Neural cell (in vitro differentiated cells): ENCODE results near the gene EPHA2. TPM values are rescaled to one million over a fixed set of nuclear protein-coding genes. Genes with fewer than 3 reads are reported as not detected.

ENCODE experiments used
- H2AFZ ChIP-seq: fragments of 200-600, 300-800 bp; sonication (generic), shearing (Covaris generic); 2 replicates; pipeline ENCODE4 v1.6.0; 2014; ENCODE audit warnings: low read depth, mild to moderate bottlenecking, antibody characterized with exemption, low read length, moderate library complexity
- H3F3A ChIP-seq: fragments of 200-600 bp; shearing (Covaris generic); 2 replicates; pipeline ENCODE4 v1.6.1; 2016; ENCODE audit warnings: mild to moderate bottlenecking, moderate library complexity, mixed read lengths, antibody characterized with exemption, low read length; ENCODE audit not compliant: insufficient read depth, poor library complexity, severe bottlenecking
- H3K27ac ChIP-seq: fragments of 200-600, 300-800 bp; sonication (generic), shearing (Covaris generic); 2 replicates; pipeline ENCODE4 v1.5.1; 2014; ENCODE audit warnings: mild to moderate bottlenecking, low read length, moderate library complexity
- H3K27me3 ChIP-seq: fragments of 300-800, 200-600 bp; sonication (generic), shearing (Covaris generic); 2 replicates; pipeline ENCODE4 v1.6.0; 2014; ENCODE audit warnings: mild to moderate bottlenecking, low read depth, low read length, moderate library complexity; ENCODE audit not compliant: insufficient read depth
- H3K36me3 ChIP-seq: fragments of 300-800, 200-600 bp; sonication (generic), shearing (Covaris generic); 2 replicates; pipeline ENCODE4 v1.5.1; 2014; ENCODE audit warnings: mild to moderate bottlenecking, antibody characterized with exemption, low read length, moderate library complexity; ENCODE audit not compliant: insufficient read depth
- H3K4me2 ChIP-seq: fragments of 300-800, 200-600 bp; sonication (generic), shearing (Covaris generic); 2 replicates; pipeline ENCODE4 v1.6.0; 2014; ENCODE audit warnings: mild to moderate bottlenecking, low read length
- H3K4me3 ChIP-seq: fragments of 300-800, 200-600 bp; sonication (generic), shearing (Covaris generic); 2 replicates; pipeline ENCODE4 v1.5.1; 2014; ENCODE audit warnings: mild to moderate bottlenecking, low read length, moderate library complexity
- H3K79me2 ChIP-seq: fragments of 200-600 bp; shearing (Covaris generic); replicated peaks from 2 replicates; pipeline ENCODE4 v1.6.0; 2014; ENCODE audit warnings: mild to moderate bottlenecking, low read length, moderate library complexity; ENCODE audit not compliant: insufficient read depth
- H3K9ac ChIP-seq: fragments of 300-800, 200-600 bp; sonication (generic), shearing (Covaris generic); 2 replicates; pipeline ENCODE4 v1.6.1; 2016; ENCODE audit warnings: mild to moderate bottlenecking, low read length, mixed read lengths
- H3K9me2 ChIP-seq: fragments of 200-600 bp; shearing (Covaris generic); 2 replicates; pipeline ENCODE4 v1.6.1; 2016; ENCODE audit warnings: mild to moderate bottlenecking, low read length, mixed read lengths; ENCODE audit not compliant: insufficient read depth
- H3K9me3 ChIP-seq: fragments of 200-600, 300-800 bp; sonication (generic), shearing (Covaris generic); 2 replicates; pipeline ENCODE4 v1.6.1; 2016; ENCODE audit warnings: mild to moderate bottlenecking, mixed run types, low read length, moderate library complexity, mixed read lengths
- H4K20me1 ChIP-seq: fragments of 200-600 bp; shearing (Covaris generic); 2 replicates; pipeline ENCODE4 v1.6.1; 2016; ENCODE audit warnings: mild to moderate bottlenecking, mixed run types; ENCODE audit not compliant: insufficient read depth
- CTCF ChIP-seq: fragments of 450-650 bp; IDR thresholded peaks from 2 replicates; pipeline ENCODE4 v1.5.1; 2014; ENCODE audit warnings: antibody characterized with exemption, mild to moderate bottlenecking, moderate library complexity; ENCODE audit not compliant: poor library complexity, severe bottlenecking
- EP300 ChIP-seq: fragments of 450-650 bp; conservative IDR thresholded peaks from 2 replicates; pipeline ENCODE4 v1.6.1; 2014; ENCODE audit warnings: antibody characterized with exemption, mild to moderate bottlenecking, moderate library complexity; ENCODE audit not compliant: poor library complexity, severe bottlenecking
- EZH2 ChIP-seq: fragments of 200-600, 300-800 bp; shearing (Covaris generic), sonication (generic); IDR thresholded peaks from 2 replicates; pipeline ENCODE4 v1.6.1; 2014; ENCODE audit warnings: antibody characterized with exemption, low read length, borderline replicate concordance, mild to moderate bottlenecking; ENCODE audit not compliant: insufficient read depth, poor library complexity, severe bottlenecking
- MXI1 ChIP-seq: fragments of 450-650 bp; conservative IDR thresholded peaks from 2 replicates; pipeline ENCODE4 v1.6.1; 2014; ENCODE audit warnings: antibody characterized with exemption, mild to moderate bottlenecking; ENCODE audit not compliant: poor library complexity, severe bottlenecking
- POLR2AphosphoS5 ChIP-seq: IDR thresholded peaks from 2 replicates; pipeline ENCODE4 v1.6.1; 2012
- RAD21 ChIP-seq: fragments of 450-650 bp; conservative IDR thresholded peaks from 2 replicates; pipeline ENCODE4 v1.6.1; 2014; ENCODE audit warnings: antibody characterized with exemption, mild to moderate bottlenecking, moderate library complexity
- REST ChIP-seq: IDR thresholded peaks from 2 replicates; pipeline ENCODE4 v1.6.1; 2012; ENCODE audit warnings: borderline replicate concordance
- SMC3 ChIP-seq: fragments of 450-650 bp; conservative IDR thresholded peaks from 2 replicates; pipeline ENCODE4 v1.6.1; 2014; ENCODE audit warnings: antibody characterized with exemption, mild to moderate bottlenecking, moderate library complexity; ENCODE audit not compliant: poor library complexity
- TAF1 ChIP-seq: IDR thresholded peaks from 2 replicates; pipeline ENCODE4 v1.6.1; 2012; ENCODE audit warnings: low read depth
- polyA plus RNA-seq: library from polyadenylated mRNA; depleted of rRNA; stranded (reverse); fragments of >200 nt; gene quantifications from 2 replicates; pipeline ENCODE4 v1.2.3, GENCODE V29; 2014

The EPHA2 gene
- polyA plus RNA-seq, 1 donor from 2014 or later: 0.63 TPM

DNA sequence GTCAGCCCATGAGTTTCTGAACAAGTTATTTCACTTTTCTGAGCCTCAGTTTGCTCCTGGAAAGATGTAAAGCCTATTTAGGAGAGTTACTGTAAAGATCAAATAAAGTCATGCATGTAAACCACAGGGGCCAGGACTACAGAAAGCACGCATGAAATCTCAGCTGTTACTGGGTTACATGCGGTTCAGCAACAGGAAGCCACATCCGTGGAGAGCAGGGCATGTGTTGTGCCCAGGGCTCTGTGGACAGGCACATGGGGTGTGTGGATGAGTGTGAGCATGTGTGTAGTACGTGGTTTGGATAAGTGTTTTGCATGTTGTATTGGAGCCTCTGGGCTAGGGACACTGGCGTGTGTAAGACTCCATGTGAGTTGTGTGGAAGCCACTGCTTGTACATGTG is 2.2 kb upstream of the EPHA2 start:
- H3F3A ChIP-seq: no peaks in the 10 kb centered on the region
- H3K9me3 ChIP-seq: no peaks in the 10 kb centered on the region
- H3K4me3 ChIP-seq: no peak overlapping the region
- no peak overlapping the region for H3K27ac ChIP-seq
- no peak overlapping the region for H3K9ac ChIP-seq
- no peak for TF ChIP-seq SMC3
- no peak for TF ChIP-seq CTCF
- TF ChIP-seq EZH2: no peak
- peaks cover 22% of the 10 kb centered on the region for H3K27me3 ChIP-seq
- H2AFZ ChIP-seq: no peak overlapping the region
- H3K36me3 ChIP-seq: no peaks in the 10 kb centered on the region
- H3K4me2 ChIP-seq: no peak overlapping the region
- no peaks in the 10 kb centered on the region for H4K20me1 ChIP-seq
- no peaks in the 10 kb centered on the region for H3K9me2 ChIP-seq
- peaks cover 11% of the 10 kb centered on the region for H3K79me2 ChIP-seq

- H3K79me2 ChIP-seq: peaks cover 13% of the 10 kb centered on the region
- H3K9me2 ChIP-seq: no peaks in the 10 kb centered on the region
- no peak overlapping the region for H3K9ac ChIP-seq
- no peaks in the 10 kb centered on the region for H3K9me3 ChIP-seq
- no peaks in the 10 kb centered on the region for H3K36me3 ChIP-seq
- H3K27ac ChIP-seq: no peak overlapping the region
- no peaks in the 10 kb centered on the region for H4K20me1 ChIP-seq
- H3K27me3 ChIP-seq: peaks cover 22% of the 10 kb centered on the region
- TF ChIP-seq POLR2AphosphoS5 (no peak), TAF1 (no peak), EZH2 (no peak), SMC3 (no peak), REST (no peak), EP300 (no peak), RAD21 (no peak), MXI1 (no peak), CTCF (no peak)
- no peak overlapping the region for H3K4me3 ChIP-seq
- H3K4me2 ChIP-seq: no peak overlapping the region
- H2AFZ ChIP-seq: no peak overlapping the region
- no peaks in the 10 kb centered on the region for H3F3A ChIP-seq
Observed at GRCh38 chr1:16156848-16157495, 1.1 kb upstream of the EPHA2 start.
